ENCODE results near the gene RAD18.

GRCh38 chr3:8891774-8892173 is 71.5 kb downstream of the RAD18 start:
- TF ChIP-seq CTCF (conservative IDR thresholded peaks at IDR 0.05; ENCODE audit: low read depth, low read length) (no peak), EZH2 (IDR thresholded peaks at IDR 0.05; ENCODE audit: low read length, unreplicated experiment) (no peak), EZH2phosphoT487 (IDR thresholded peaks at IDR 0.05; ENCODE audit: borderline replicate concordance, low read length) (no peak)

Data from PC-3 (cell line).